Measurements from ENCODE around the gene PLD1. TPM values are rescaled to one million over a fixed set of nuclear protein-coding genes. Genes with fewer than 3 reads are reported as not detected.
"Not testable (repeated sequence)": the region's sequence is repeated elsewhere in the genome, so short reads cannot be mapped to it uniquely, and the experiment has no call there.

PLD1 gene
- total RNA-seq, 6 donors from 2014 or later, result 11.2 to 47.1 (median 15.6) TPM

- no peak overlapping the region for H3K4me3 ChIP-seq
- peak in 1 of 2 donors; percentile 39 for ATAC-seq (ENCODE audit: low FRiP score in 2 of 2)
- no peak for TF ChIP-seq POLR2AphosphoS5 (IDR thresholded peaks at IDR 0.05)
- no peak for TF ChIP-seq POLR2A (IDR thresholded peaks at IDR 0.05)
- no peak for TF ChIP-seq CTCF (IDR thresholded peaks at IDR 0.05)
- no peak for TF ChIP-seq EP300 (IDR thresholded peaks at IDR 0.05)
- H3K36me3 ChIP-seq, result no peaks in the 10 kb centered on the region
- no peaks in the 10 kb centered on the region for H3K9me3 ChIP-seq
- H3K27me3 ChIP-seq, result no peaks in the 10 kb centered on the region
- peaks cover 0 to 1% (median 0%) of the 10 kb centered on the region in 4 donors for H3K4me1 ChIP-seq
- WGBS, 2 donors, result 74% methylated on average over 7 of the region's 7 CpGs
- no peak for DNase-seq
- no peak overlapping the region for H3K27ac ChIP-seq
Measured at GRCh38 chr3:171748064-171748924, 62.0 kb downstream of the PLD1 start.

GRCh38 chr3:171747223-171747920 lies 62.9 kb downstream of the PLD1 start:
- ATAC-seq (ENCODE audit: low FRiP score in 2 of 2) (no peak), DNase-seq (no peak)
- TF ChIP-seq POLR2AphosphoS5 (IDR thresholded peaks at IDR 0.05) (no peak), EP300 (IDR thresholded peaks at IDR 0.05) (no peak), CTCF (IDR thresholded peaks at IDR 0.05) (no peak), POLR2A (IDR thresholded peaks at IDR 0.05) (no peak)
- H3K27me3 ChIP-seq, result no peaks in the 10 kb centered on the region
- H3K27ac ChIP-seq, result no peak overlapping the region
- no peaks in the 10 kb centered on the region for H3K4me1 ChIP-seq
- H3K9me3 ChIP-seq, result no peaks in the 10 kb centered on the region
- H3K4me3 ChIP-seq, result no peak overlapping the region
- whole genome bisulfite sequencing, 2 donors, result 69 to 71% methylated on average over 2 of the region's 2 CpGs
- H3K36me3 ChIP-seq, result no peaks in the 10 kb centered on the region

GRCh38 chr3:171746320-171747222 lies 63.7 kb downstream of the PLD1 start:
- not testable (repeated sequence) for H3K4me3 ChIP-seq; H3K9me3 ChIP-seq; H3K27me3 ChIP-seq; H3K4me1 ChIP-seq; ATAC-seq (ENCODE audit: low FRiP score in 2 of 2); H3K36me3 ChIP-seq; H3K27ac ChIP-seq; DNase-seq
- 85 to 91% methylated on average over 10 to 11 of the region's 11 CpGs for WGBS, 2 donors

GRCh38 chr3:171745577-171746319 lies 64.5 kb downstream of the PLD1 start:
- no peak overlapping the region for H3K4me3 ChIP-seq
- no peaks in the 10 kb centered on the region for H3K36me3 ChIP-seq
- H3K27ac ChIP-seq, result no peak overlapping the region
- no peaks in the 10 kb centered on the region for H3K27me3 ChIP-seq
- H3K4me1 ChIP-seq, result no peaks in the 10 kb centered on the region
- WGBS, 2 donors, result 96 to 97% methylated on average over 22 to 31 of the region's 40 CpGs
- ATAC-seq (ENCODE audit: low FRiP score in 2 of 2) (no peak), DNase-seq (peak in 1 of 2 donors; percentile 77)
- TF ChIP-seq POLR2A (IDR thresholded peaks at IDR 0.05) (no peak), POLR2AphosphoS5 (IDR thresholded peaks at IDR 0.05) (no peak), CTCF (IDR thresholded peaks at IDR 0.05) (no peak), EP300 (IDR thresholded peaks at IDR 0.05) (no peak)
- no peaks in the 10 kb centered on the region for H3K9me3 ChIP-seq
